GM18517 (cell line): ENCODE data around the gene IKBKG.
A peak's percentile ranks its signal among the peaks of the same experiment; 100 is the strongest.
"Not testable (repeated sequence)": the region's sequence is repeated elsewhere in the genome, so short reads cannot be mapped to it uniquely, and the experiment has no call there.

Experiments used
- ATAC-seq: cut with Tn5 transposase; IDR thresholded peaks from one replicate; pipeline ENCODE4 v1.9.1; 2021; ENCODE audit warnings: mild to moderate bottlenecking, moderate library complexity; ENCODE audit not compliant: unreplicated experiment

The IKBKG gene

DNA sequence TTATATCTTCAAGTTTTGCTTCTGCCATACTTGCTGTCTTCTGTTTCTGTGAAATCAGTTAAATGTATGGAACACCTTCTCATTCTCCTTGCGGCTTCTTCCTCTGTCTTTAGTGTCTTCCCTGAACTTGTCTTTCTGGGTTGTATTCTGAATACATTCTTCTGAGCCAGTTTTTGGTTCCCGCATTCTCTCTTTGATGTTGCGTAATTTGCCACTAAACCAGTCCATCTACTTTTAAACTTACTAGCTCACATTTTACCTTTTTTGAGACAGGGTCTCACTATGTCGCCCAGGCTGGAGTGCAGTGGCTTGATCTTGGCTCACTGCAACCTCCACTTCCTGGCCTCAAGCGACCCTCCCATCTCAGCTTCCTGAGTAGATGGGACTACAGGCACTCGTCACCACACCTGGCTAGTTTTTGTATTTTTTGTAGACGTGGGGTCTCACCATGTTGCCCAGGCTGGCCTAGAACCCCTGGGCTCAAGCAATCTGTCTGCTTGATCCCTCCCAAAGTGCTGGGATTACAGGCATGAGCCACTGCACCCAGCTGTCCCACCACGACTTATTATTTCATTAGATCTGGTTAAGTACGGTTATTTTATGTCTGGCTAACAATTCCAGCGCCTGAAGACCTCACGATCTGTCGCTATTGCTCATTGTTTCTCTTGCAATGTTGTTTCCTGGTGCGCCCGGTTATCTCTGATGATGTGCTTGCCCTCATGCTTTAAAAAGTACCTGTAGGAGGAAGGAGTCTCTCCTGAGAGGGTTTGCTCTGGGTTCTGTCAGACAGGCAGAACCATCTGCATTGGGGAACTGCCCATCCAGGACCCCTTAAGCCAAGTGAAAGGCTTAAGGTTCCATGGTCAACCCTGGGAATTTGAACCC lies 21.6 kb upstream of the IKBKG start:
- ATAC-seq = no peak

DNA sequence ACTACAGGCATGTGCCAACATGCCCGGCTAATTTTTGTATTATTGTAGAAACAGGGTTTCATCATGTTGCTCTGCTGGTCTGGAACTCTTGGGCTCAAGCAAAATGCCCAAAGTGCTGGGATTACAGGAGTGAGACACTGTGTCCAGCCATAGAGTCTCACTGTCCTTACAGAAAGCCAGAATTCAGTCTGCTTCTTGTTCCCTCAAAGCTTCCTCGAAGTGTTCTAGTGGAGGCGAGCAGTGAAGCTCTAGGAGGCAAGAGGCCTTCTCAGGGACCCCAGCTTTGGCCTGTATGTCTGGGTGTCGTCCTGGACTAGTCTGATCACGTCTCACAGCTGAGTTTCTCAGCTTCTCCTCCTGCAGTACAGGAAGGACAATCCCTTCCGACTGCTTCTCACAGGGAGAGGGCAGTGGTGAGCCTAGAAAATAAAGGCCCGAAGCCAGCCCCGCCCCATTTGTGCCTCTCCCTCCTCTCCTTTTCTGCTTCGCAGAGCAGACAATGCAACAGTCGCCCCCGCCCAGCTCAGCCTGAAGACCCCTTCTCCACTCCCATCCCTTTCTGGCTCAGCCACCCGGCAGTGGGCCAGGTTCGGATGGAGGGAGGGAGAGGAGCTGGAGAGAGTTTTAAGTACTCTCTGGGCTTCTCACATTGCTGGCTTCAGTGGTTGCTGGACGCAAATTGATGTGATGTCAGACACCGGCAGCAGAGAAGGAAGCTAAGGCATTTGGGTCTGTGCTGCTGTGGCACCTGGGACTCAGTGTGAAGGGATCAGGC lies 20.3 kb upstream of the IKBKG start:
- ATAC-seq = peak; percentile 60

DNA sequence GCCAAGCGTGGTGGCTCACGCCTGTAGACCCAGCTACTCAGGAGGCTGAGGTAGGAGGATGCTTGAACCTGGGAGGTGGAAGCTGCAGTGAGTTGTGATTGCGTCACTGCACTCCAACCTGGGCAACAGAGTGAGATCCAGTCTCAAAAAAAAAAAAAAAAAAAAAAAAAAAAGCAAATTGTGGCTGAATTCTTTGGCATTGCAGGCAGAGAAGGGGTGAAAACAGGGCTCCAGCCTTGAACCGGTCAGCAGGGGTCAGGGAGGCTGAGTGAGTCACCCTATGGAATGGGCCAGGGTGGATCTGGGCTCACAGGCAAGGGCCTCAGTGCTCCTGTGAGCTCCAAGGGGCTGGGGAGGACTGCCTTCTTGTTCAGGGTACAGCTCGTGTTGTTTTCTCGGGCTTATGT lies 18.2 kb upstream of the IKBKG start:
- no peak for ATAC-seq

DNA sequence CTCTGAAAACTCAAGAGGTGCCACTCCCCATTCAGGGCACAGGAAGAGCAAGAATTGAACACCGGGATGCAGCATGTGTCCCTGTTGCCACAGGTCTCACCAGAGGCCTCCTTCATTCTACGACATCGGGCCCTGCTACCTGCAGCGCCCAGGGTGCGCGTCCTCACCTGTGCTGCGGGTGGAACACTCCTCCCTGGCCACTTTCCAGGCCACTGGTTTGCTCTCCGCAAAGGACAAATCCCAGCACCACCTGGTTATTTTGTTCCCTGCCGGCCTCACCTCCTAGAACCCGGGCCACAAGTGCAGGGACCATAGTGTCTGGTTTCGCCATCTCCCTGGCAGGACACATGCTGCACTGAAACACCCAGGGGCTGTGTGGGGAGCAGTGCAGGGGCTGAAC lies 17.1 kb upstream of the IKBKG start:
- ATAC-seq = no peak

DNA sequence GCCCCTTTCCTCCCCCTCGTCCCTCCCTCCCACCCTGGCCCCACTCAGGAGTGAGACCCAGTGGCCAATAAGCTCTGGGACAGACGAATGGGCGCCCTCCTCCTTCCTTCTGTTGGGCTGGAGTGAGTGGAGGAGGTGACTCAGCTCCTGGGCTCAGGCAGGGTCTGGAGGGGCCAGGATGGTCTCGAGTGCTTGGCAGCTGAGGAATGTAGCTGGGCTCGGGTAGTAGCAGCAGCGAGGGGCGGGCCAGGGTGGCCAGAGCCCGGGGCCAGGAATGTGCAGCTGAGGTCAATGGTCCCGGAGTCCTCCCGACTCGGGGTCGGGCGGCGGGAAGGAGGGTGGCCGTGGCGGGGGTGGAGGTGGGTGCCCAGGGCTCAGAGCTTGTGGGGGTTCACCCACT lies 15.8 kb upstream of the IKBKG start:
- no peak for ATAC-seq

DNA sequence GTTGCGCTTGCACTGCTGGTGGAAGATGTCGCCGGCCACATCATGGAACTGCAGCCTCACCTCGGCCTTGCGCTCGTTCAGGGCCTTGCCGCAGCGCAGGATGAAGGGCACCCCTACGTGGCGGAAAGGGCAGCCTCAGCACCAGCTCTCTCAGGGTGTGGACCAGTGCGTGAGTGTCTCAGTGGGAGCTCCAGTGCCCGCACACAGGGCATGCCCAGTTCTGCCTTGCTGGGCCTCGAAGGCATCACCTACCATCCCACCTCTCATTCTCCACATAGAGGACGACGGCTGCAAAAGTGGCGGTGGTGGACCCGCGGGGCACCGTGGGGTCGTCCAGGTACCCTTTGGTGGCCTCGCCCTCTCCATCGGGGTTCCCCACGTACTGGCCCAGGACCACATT lies 14.7 kb upstream of the IKBKG start:
- ATAC-seq = no peak

DNA sequence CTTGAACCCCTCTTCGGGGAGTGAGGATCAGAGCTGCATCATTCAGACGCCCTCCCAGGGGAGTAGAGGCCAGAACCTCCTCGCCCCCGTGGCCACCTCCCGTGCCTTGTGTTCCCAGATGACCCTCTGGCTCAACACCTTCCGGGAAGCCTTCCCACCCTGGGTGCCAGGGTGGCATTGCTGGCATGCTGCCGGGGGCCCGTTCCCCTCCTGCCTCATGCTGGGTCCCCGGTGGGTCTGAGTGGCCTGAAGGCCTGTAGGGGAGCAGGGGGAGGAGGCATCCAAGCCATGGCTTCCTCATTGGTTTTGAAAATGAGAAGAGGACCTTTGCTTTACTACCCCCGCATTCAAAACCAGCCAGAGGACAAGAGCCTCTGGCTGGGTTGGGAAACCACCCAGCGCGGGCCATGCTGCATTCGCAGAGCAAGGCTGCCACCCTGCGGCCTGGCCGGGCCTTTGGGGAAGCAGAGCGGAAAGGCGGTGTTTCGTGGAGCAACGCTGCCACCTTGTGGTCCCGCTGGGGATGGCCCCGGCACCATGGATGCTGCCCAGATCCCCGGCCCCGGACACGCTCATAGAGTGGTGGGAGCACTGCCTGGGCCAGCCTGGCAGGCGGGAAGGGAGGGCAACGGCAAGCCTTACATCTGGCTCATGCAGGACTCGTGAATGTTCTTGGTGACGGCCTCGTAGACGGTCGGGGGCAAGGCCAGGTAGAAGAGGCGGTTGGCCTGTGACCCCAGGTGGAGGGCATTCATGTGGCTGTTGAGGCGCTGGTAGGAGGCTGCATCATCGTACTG lies 12.7 kb upstream of the IKBKG start:
- ATAC-seq = peak; percentile 89

DNA sequence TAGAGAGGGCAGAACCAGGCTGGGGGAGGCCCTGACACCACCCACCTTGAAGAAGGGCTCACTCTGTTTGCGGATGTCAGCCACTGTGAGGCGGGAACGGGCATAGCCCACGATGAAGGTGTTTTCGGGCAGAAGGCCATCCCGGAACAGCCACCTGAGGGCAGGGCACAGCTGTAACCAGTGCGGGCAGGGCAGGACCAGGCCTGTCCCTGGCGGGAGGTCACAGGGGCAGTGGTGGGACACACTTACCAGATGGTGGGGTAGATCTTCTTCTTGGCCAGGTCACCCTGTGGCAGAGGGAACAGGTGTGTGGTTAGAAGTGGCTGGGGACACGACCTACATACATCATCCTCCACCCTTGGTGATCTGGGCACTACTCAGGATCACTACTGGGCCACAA lies 11.5 kb upstream of the IKBKG start:
- ATAC-seq = no peak

DNA sequence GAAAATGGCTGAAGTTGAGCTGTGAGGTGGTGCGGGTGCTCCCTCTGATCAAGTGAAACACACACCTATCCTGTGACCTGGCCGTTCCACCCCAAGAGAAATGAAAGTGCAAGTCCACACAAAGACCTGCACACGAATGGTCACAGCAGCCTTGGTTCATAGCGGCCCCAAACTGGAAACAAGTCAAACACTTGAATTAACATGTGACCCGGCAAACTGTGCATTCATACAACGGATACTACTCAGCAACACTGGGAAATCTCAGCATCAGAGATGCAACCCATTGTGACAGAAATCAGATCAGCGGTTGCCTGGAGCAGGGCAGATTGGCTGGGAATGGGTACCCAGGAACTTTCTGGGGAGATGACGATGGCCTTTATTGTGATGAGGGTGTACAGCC lies 8.3 kb upstream of the IKBKG start:
- ATAC-seq = no peak

DNA sequence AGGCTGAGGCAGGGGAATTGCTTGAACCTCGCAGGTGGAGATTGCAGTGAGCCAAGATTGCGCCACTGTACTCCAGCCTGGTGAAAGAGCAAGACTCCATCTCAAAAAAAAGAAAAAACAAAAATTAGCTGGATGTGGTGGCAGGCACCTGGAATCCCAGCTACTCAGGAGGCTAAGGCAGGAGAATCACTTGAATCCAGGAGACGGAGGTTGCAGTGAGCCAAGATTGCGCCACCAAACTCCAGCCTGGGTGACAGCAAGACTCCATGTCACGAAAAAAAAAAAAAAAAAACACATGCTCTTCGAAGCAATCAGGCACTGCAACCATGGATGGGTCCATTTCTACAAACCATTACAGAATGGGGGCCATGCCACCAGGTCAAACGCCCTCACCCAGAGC lies 7.1 kb upstream of the IKBKG start:
- not testable (repeated sequence) for ATAC-seq

DNA sequence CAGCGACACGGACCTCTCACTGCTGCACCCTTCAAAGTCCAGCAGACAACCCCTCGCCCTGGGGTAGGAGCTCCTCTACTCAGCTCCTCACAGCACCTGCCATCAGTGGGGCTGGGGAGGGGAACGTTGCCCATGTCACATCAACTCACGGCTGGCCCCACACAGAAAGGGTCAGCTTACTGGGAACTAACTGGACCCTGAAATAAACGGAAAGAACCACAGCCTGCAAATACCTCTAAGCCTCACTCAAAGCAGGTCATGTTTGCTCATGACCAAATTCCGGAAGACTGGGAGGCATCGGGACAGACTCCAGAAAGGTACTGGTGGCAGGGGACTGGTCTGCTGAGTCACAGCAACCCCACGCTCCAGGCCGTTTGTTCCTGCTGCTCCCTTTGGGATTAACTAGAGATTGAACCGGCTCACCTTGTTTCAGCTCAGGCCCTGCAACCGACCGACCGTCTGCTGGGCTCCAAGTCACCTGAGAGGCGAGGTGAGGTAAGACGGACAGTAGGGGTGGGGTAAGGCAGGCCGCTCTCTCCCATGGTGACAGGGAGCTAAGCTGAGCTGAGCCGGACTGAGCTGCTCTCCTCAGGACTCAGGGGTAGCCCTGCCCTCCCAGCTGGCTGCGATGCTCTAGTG lies 6.4 kb upstream of the IKBKG start:
- no peak for ATAC-seq

DNA sequence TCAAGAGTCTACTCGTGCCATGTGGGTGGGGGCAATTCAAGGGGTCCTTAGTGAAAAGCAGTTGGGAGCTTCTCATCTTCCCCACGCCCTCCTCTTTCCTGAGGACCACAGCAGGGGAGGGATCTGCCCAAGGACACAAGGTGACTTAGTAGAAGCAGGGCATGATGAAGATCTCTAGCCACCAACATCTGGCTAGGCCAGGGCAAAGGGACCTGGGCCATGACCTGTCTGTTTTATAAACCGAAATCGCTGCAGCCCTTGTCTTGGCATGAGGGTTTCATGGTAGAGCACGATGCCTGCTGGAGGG lies 5.9 kb upstream of the IKBKG start:
- ATAC-seq = no peak

DNA sequence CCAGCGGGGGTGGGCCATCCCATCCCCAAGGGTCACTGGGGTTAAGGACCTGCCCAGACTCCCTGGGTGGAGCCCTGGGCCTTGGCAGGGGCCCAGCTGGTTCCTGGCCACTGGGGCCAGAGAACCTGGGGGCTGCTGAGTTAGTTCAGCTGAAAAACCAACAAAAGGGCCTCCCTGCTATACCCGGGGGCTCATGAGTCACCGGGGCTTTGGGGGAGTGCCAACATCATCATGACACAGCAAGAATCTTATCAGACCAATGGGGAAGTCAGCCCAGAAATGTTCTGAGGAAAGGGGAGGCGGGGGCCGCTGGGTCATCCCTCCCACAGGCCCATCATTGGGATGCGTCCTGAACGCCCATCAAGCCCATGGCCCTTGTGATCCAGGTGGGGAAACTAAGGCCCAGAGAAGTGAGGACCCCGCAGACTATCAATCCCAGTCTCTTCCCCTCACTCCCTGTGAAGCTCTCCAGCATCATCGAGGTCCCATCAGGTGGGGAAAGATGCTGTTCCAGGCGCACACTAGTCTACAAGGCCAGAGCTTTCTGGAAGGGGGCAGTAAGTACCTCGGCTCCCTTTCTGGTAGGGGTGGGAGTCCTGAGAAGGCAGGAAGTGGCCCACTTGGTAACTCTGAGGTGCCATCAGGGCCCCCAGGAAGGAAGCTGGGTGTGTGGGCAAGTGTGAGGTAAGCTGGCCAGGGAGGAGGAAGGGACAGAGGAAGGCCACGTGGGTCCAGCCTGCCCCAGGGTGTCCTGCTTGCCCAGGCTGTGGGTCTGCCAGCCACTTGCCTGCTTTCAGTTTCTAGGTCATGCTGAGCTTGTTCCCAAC lies 5.3 kb upstream of the IKBKG start:
- no peak for ATAC-seq

DNA sequence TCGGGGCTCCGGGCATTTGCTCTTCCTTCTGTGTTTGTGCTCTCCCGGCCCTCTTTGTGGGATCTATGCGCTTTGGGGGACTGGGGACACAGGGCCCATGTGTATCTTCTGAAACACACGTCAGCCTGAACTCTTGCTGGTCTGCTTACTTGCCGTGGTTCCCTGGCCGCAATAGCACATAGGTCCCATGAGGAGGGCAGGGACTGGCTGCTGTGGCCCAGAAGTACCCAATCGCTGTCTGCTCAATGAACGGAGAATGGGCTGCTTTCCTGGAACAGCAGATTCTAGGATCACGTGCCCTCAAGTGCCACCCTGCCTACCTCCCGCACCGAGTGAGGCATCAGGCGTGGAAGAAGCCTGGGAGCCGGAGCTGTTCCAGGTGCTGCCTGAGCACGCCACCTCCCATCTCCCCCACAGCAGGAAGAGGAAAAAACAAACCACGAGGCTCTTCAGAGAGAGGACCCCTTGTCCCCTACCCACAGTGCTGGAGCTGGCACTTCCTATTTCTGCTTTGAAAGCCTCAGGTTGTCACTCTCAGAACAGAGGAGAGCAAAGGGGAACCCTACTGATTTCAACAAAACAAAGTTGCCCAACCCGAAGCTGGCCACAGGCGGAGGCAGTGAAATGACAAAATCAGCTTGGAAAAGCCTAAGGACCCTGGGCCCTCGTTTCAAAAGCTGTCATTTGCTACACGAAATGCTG lies 4.5 kb upstream of the IKBKG start:
- no peak for ATAC-seq

DNA sequence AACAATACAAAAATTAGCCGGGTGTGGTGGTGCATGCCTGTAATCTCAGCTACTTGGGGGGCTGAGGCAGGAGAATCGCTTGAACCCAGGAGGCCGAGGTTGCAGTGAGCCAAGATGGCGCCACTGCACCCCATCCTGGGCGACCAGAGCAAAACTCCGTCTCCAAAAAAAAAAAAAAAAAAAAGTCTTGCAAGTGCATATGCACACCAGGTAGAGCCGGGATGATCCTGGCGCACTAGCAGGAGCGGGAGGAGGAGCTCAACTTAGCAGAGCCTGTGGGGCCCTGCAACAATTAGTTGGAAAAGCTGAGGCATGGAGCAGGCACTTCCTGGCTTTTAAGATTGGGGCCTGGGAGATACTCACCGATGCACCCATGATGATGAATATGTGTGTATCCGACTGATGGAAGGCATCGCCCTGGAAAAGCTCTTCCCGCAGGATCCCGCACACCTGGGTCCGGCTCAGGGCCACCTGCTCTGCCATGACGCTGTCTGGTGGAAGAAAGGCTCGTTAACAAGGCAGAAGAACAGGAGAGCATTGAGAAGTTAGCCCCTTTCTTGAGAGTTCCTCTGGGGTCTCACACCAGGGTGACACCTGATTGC lies 1.6 kb upstream of the IKBKG start:
- no peak for ATAC-seq

DNA sequence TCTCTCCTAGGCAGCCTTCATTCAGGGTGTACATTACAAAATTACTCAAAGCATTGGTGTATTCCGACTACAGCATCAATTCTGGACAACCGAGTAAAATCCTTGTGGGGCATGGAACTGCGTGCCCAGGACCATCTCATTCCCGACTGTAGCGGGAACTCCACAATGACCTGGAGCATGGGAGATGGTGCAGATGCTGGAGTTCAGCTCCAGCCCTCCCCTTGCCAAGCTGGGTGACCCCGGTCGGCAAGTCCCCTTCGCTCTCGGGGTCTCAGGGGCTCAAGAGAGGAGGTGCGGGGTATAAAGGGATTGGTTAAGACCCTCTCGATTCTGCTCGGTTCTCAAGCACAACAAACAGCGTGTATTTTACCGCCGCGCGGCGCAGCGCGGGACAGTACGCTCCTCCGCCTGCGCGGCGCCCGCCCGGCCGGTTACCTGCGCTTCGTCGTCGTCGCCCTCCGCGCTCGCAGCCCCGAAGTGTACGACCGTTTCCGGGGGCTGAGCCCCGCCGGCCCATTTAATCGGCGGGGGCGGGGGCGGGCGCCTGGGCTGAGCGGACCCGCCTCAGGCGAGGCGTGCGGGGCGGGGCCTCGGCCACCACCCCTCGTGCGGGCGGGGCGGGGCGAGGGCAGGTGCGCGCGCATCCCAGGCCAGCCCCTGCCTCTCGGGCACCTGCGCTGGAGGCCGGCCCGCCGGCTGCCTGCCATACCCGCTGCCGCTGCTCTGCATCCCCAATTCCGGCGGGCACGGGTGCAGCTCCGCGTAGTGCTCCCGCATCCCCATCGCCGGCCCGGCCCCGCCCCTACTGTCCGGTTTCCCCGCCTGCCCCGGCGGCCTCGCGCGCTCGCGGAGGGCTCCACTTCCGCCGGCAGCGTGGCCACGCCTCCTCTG lies 821 bp upstream of the IKBKG start, which contains the start of gene G6PD:
TSS of gene G6PD (minus strand) at position 493 of the 891 bp plus-strand sequence. CDS start 691 bp downstream, outside the sequence.
- ATAC-seq = peak; percentile 51

DNA sequence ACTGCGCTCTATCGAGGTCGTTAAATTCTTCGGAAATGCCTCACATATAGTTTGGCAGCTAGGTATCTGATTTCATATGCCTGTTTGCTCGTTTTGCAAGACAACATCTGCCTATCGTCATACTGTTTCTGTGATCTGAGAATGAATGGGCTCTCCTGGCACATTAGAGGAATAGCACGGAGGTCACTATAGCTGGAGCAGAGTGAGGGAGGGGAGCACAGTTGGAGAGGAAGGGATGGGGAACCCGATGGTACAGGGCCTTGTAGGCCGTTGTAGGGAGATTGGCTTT lies 552 bp downstream of the IKBKG start:
- ATAC-seq = no peak

DNA sequence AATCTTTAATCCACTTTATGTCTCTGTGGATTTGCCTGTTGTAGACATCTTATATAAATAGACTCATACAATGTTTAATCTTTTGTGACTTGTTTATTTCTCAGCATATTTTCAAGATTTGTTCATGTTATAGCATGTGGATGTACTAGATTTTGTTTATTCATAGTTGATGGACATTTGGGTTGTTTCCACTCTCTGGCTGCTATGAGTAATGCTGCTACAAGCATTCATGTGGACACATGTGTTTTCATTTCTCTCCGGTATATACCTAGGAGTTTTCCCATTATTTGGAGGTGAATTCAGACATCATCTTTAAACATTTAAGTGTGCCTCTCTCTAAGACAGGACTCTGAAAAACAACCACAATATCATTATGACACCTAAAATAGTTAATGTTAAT lies 2.3 kb downstream of the IKBKG start:
- no peak for ATAC-seq
